ENCODE data around the gene CAP2.

The CAP2 gene

DNA sequence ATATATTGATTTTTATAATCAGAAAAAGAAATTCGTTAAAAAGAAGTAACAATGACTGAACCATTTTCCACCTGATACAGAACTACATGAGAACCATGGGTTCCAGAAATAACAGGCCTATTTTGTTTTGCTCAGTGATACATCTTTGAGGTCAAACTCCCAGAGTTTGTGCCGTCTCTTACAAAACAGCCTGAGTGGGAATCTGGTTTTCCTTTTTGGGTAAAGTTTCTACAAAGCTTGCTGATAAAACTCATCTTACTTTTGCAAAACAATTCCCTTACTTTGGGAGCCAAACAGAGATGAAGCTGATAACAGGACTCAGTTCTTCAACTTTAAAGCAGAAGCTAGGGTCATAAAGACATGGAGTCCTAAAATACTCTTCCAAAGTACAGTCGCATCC lies 108.0 kb downstream of the CAP2 start:
- Histone ChIP-seq H3K4me1 (ENCODE audit: control insufficient read depth, low read length) (no peaks in the 10 kb centered on the region), H3K4me3 (ENCODE audit: low read length) (no peak overlapping the region), H3F3A (ENCODE audit: control insufficient read depth, insufficient read depth) (no peaks in the 10 kb centered on the region), H3K4me2 (ENCODE audit: low read length) (no peak overlapping the region), H3K27ac (ENCODE audit: low read depth, low read length) (no peak overlapping the region), H3K79me2 (ENCODE audit: control insufficient read depth, low read length) (no peaks in the 10 kb centered on the region), H4K20me1 (ENCODE audit: control insufficient read depth, insufficient read depth, low read depth, low read length) (no peaks in the 10 kb centered on the region), H3K27me3 (ENCODE audit: control insufficient read depth, low read length) (0 out of 2 replicates have a peak, but pooled peaks cover 4% of the 10 kb centered on the region), H3K9me2 (replicated peaks; ENCODE audit: control insufficient read depth, low read length) (no peaks in the 10 kb centered on the region), H3K9me3 (ENCODE audit: control insufficient read depth, insufficient read depth, low read length) (no peaks in the 10 kb centered on the region), H3K36me3 (ENCODE audit: control insufficient read depth, low read length) (no peaks in the 10 kb centered on the region)
- TF ChIP-seq, protein P1, sequence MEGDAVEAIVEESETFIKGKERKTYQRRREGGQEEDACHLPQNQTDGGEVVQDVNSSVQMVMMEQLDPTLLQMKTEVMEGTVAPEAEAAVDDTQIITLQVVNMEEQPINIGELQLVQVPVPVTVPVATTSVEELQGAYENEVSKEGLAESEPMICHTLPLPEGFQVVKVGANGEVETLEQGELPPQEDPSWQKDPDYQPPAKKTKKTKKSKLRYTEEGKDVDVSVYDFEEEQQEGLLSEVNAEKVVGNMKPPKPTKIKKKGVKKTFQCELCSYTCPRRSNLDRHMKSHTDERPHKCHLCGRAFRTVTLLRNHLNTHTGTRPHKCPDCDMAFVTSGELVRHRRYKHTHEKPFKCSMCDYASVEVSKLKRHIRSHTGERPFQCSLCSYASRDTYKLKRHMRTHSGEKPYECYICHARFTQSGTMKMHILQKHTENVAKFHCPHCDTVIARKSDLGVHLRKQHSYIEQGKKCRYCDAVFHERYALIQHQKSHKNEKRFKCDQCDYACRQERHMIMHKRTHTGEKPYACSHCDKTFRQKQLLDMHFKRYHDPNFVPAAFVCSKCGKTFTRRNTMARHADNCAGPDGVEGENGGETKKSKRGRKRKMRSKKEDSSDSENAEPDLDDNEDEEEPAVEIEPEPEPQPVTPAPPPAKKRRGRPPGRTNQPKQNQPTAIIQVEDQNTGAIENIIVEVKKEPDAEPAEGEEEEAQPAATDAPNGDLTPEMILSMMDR (IDR thresholded peaks at IDR 0.05; ENCODE audit: low read depth, low read length, poor library complexity, severe bottlenecking), result no peak
- no peak for TF ChIP-seq EZH2phosphoT487 (IDR thresholded peaks at IDR 0.05; ENCODE audit: borderline replicate concordance, low read length)

DNA sequence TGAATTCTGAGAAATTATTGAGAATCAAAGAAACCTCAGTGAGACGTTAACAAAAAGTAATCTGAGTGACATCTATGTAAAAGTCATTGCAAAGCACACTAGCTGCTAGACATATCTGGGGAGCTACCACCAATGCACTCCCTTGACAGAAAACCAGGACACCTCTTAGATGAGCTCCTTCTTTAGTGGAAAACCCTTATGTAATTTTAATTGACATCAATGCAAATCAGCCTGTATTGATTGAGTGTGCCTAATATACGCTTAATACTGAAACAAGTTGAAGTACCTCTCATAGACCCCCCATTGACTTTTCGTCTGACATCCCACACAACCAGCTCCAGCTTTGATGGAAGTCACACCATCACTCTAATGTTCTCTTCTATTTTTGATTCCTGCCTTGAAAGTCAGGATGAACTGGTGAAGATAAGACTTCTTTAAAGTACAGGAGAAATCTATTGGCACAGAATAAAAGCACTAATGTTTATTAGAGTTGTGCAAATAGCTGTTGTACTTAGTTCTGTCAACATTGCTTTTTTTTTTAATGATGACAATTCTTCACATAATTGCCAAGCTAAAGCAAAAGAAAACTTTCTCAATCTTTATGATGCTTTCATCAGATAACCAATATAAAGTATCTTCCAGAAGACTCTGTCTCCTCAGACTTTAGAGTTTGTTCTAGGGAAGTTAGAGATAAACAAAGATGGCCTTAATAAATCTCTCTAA lies 108.7 kb downstream of the CAP2 start:
- no peaks in the 10 kb centered on the region for H3F3A ChIP-seq (ENCODE audit: control insufficient read depth, insufficient read depth)
- H3K9me2 ChIP-seq (replicated peaks; ENCODE audit: control insufficient read depth, low read length), result no peaks in the 10 kb centered on the region
- no peaks in the 10 kb centered on the region for H3K9me3 ChIP-seq (ENCODE audit: control insufficient read depth, insufficient read depth, low read length)
- H4K20me1 ChIP-seq (ENCODE audit: control insufficient read depth, insufficient read depth, low read depth, low read length), result no peaks in the 10 kb centered on the region
- H3K27ac ChIP-seq (ENCODE audit: low read depth, low read length), result no peak overlapping the region
- no peak for TF ChIP-seq EZH2phosphoT487 (IDR thresholded peaks at IDR 0.05; ENCODE audit: borderline replicate concordance, low read length)
- TF ChIP-seq, protein P1 (IDR thresholded peaks at IDR 0.05; ENCODE audit: low read depth, low read length, poor library complexity, severe bottlenecking), result no peak
- H3K79me2 ChIP-seq (ENCODE audit: control insufficient read depth, low read length), result no peaks in the 10 kb centered on the region
- H3K4me2 ChIP-seq (ENCODE audit: low read length), result no peak overlapping the region
- H3K36me3 ChIP-seq (ENCODE audit: control insufficient read depth, low read length), result no peaks in the 10 kb centered on the region
- H3K4me3 ChIP-seq (ENCODE audit: low read length), result no peak overlapping the region
- no peaks in the 10 kb centered on the region for H3K4me1 ChIP-seq (ENCODE audit: control insufficient read depth, low read length)
- H3K27me3 ChIP-seq (ENCODE audit: control insufficient read depth, low read length), result 0 out of 2 replicates have a peak, but pooled peaks cover 4% of the 10 kb centered on the region

- Histone ChIP-seq H3K9me3 (ENCODE audit: control insufficient read depth, insufficient read depth, low read length) (no peaks in the 10 kb centered on the region), H3K4me2 (ENCODE audit: low read length) (no peak overlapping the region), H3K27ac (ENCODE audit: low read depth, low read length) (no peak overlapping the region), H3K27me3 (ENCODE audit: control insufficient read depth, low read length) (0 out of 2 replicates have a peak, but pooled peaks cover 4% of the 10 kb centered on the region), H3K36me3 (ENCODE audit: control insufficient read depth, low read length) (no peaks in the 10 kb centered on the region), H3K4me1 (ENCODE audit: control insufficient read depth, low read length) (no peaks in the 10 kb centered on the region), H3K79me2 (ENCODE audit: control insufficient read depth, low read length) (no peaks in the 10 kb centered on the region), H3K4me3 (ENCODE audit: low read length) (no peak overlapping the region), H3K9me2 (replicated peaks; ENCODE audit: control insufficient read depth, low read length) (no peaks in the 10 kb centered on the region), H3F3A (ENCODE audit: control insufficient read depth, insufficient read depth) (no peaks in the 10 kb centered on the region), H4K20me1 (ENCODE audit: control insufficient read depth, insufficient read depth, low read depth, low read length) (no peaks in the 10 kb centered on the region)
- TF ChIP-seq, protein P1 (IDR thresholded peaks at IDR 0.05; ENCODE audit: low read depth, low read length, poor library complexity, severe bottlenecking), result no peak
Measured at GRCh38 chr6:17503051-17503450, 109.7 kb downstream of the CAP2 start.

Data from DOHH2 (cell line).